ENCODE measurements around the gene TPT1. TPM values are rescaled to one million over a fixed set of nuclear protein-coding genes. Genes with fewer than 3 reads are reported as not detected.

The TPT1 gene
- total and polyA plus RNA-seq, 2 of the 13 experiments (the other 11 are each of a cell fraction or from before 2014, with no cell fraction given): 2,953 to 3,594 TPM

- TF ChIP-seq LCORL (IDR thresholded peaks at IDR 0.05) (no peak), LCORL (CRISPR knock-in tag; IDR thresholded peaks at IDR 0.05) (no peak)
These were observed 35.9 kb downstream of the TPT1 start (continued) for GRCh38 chr13:45305079-45305478.

DNA sequence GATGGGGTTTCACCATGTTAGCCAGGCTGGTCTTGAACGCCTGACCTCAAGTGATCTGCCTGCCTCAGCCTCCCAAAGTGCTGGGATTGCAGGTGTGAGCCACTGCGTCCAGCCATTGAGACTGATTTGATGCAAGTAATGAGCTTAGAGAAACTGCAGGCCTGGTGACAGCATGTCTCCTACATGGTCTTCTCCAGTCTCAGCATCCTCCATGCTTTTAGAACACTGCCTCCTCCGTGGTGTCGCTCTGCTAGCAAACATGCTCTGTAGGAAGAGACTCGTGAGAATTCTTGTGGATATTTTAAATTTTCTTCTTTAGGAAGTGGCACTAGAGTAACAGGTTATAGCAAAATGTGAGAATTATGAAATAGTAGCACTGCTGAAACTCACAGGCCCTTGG is 37.1 kb downstream of the TPT1 start:
- TF ChIP-seq SRF (IDR thresholded peaks at IDR 0.05; ENCODE audit: low read depth, low read length) (no peak), SOX13 (IDR thresholded peaks at IDR 0.05) (no peak), SOX13 (CRISPR knock-in tag; conservative IDR thresholded peaks at IDR 0.05 in 1 of 2, IDR thresholded peaks at IDR 0.05 in 1 of 2) (no peak), ATAD3A (CRISPR knock-in tag; IDR thresholded peaks at IDR 0.05) (no peak), ZNF292 (CRISPR knock-in tag; IDR thresholded peaks at IDR 0.05; ENCODE audit: borderline replicate concordance, low read depth) (no peak)
- intact Hi-C loops (cut with micrococcal nuclease; ENCODE audit: unreplicated experiment): no loop called here
- ATAC-seq: no peak
- DNase-seq (ENCODE audit: low spot score): no peak
- H3K4me1 ChIP-seq (ENCODE audit: insufficient read depth, low read length): peaks cover 13% of the 10 kb centered on the region
- no peaks in the 10 kb centered on the region for H3K9me3 ChIP-seq (ENCODE audit: low read length)
- peaks cover 0 to 7% of the 10 kb centered on the region in 2 experiments; a peak in 2 of 5 replicates for H3K27me3 ChIP-seq (ENCODE audit: control insufficient read depth in 1 of 2, insufficient read depth in 2 of 2, low read length in 2 of 2)
- no peak overlapping the region for H3K4me2 ChIP-seq (ENCODE audit: low read depth, low read length)
- CTCF ChIA-PET (ENCODE audit: low intra/inter-chr PET ratio, low total read pairs): no interaction called here
- no TSS peak for BruUV-seq (replicated peaks)
- 54% methylated on average over 5 of the region's 5 CpGs for WGBS (ENCODE audit: low lambda C conversion rate)
- H3K4me3 ChIP-seq (replicated peaks in 1 of 3; ENCODE audit: insufficient read depth in 1 of 3, low read depth in 2 of 3, low read length in 3 of 3): no peak overlapping the region
- H3K9ac ChIP-seq (ENCODE audit: insufficient read depth, low read depth, low read length): no peak overlapping the region
- H3K36me3 ChIP-seq (replicated peaks in 1 of 2; ENCODE audit: control insufficient read depth in 1 of 2, insufficient read depth in 2 of 2, low read length in 2 of 2): no peaks in the 10 kb centered on the region
- H4K20me1 ChIP-seq (ENCODE audit: insufficient read depth, low read length): no peaks in the 10 kb centered on the region
- no peak overlapping the region for H2AFZ ChIP-seq (ENCODE audit: low read length)
- POLR2A ChIA-PET: no interaction called here
- no peak overlapping the region for H3K27ac ChIP-seq (ENCODE audit: extremely low read length, insufficient read depth, low read length)
- in situ Hi-C loops (cut with HindIII; ENCODE audit: extremely low pct_ligation_motif_present, low pct_unique_long_range_greater_than_20kb): no loop called here
- FAIRE-seq: no peak
- H3K79me2 ChIP-seq (ENCODE audit: insufficient read depth, low read length): no peaks in the 10 kb centered on the region

- DNase-seq (ENCODE audit: low spot score): no peak
These were observed 38.0 kb downstream of the TPT1 start for GRCh38 chr13:45303026-45303425.

More at GRCh38 chr13:45303026-45303425, 38.0 kb downstream of the TPT1 start:
- TF ChIP-seq NBN (conservative IDR thresholded peaks at IDR 0.05): no peak
- TF ChIP-seq ZNF615 (CRISPR knock-in tag; IDR thresholded peaks at IDR 0.05; ENCODE audit: borderline replicate concordance): no peak
- no peak for TF ChIP-seq RBM39 (IDR thresholded peaks at IDR 0.05; ENCODE audit: low read depth, low read length, poor library complexity, severe bottlenecking)
- no peak for TF ChIP-seq CREB1 (IDR thresholded peaks at IDR 0.05)
- TF ChIP-seq CREB1 (CRISPR knock-in tag; IDR thresholded peaks at IDR 0.05): no peak
- TF ChIP-seq TRIM24 (CRISPR knock-in tag; IDR thresholded peaks at IDR 0.05): no peak
- 28% methylated on average over 2 of the region's 2 CpGs for WGBS (ENCODE audit: low lambda C conversion rate)
- no peak overlapping the region for H3K4me2 ChIP-seq (ENCODE audit: low read depth, low read length)
- no peaks in the 10 kb centered on the region for H4K20me1 ChIP-seq (ENCODE audit: insufficient read depth, low read length)
- peaks cover 13% of the 10 kb centered on the region for H3K4me1 ChIP-seq (ENCODE audit: insufficient read depth, low read length)
- H3K4me3 ChIP-seq (replicated peaks in 1 of 3; ENCODE audit: insufficient read depth in 1 of 3, low read depth in 2 of 3, low read length in 3 of 3): no peak overlapping the region
- ChIA-PET POLR2A (no interaction called here), CTCF (ENCODE audit: low intra/inter-chr PET ratio, low total read pairs) (no interaction called here)
- peaks cover 0 to 7% of the 10 kb centered on the region in 2 experiments; a peak in 1 of 5 replicates for H3K27me3 ChIP-seq (ENCODE audit: control insufficient read depth in 1 of 2, insufficient read depth in 2 of 2, low read length in 2 of 2)
- in situ Hi-C loops (cut with HindIII; ENCODE audit: extremely low pct_ligation_motif_present, low pct_unique_long_range_greater_than_20kb) (no loop called here), intact Hi-C loops (cut with micrococcal nuclease; ENCODE audit: unreplicated experiment) (no loop called here)
- no peaks in the 10 kb centered on the region for H3K36me3 ChIP-seq (replicated peaks in 1 of 2; ENCODE audit: control insufficient read depth in 1 of 2, insufficient read depth in 2 of 2, low read length in 2 of 2)
- FAIRE-seq (no peak), ATAC-seq (no peak)
- H2AFZ ChIP-seq (ENCODE audit: low read length): no peak overlapping the region
- no peak overlapping the region for H3K9ac ChIP-seq (ENCODE audit: insufficient read depth, low read depth, low read length)
- BruUV-seq (replicated peaks): no TSS peak
- no peak overlapping the region for H3K27ac ChIP-seq (ENCODE audit: extremely low read length, insufficient read depth, low read length)
- H3K9me3 ChIP-seq (ENCODE audit: low read length): no peaks in the 10 kb centered on the region
- no peaks in the 10 kb centered on the region for H3K79me2 ChIP-seq (ENCODE audit: insufficient read depth, low read length)

All from HepG2 (cell line).